ENCODE measurements around the gene FBLN1.
"Not testable (repeated sequence)": the region's sequence is repeated elsewhere in the genome, so short reads cannot be mapped to it uniquely, and the experiment has no call there.

FBLN1 gene

GRCh38 chr22:45528046-45528445, 25.4 kb downstream of the FBLN1 start:
- DNase-seq: no peak

- DNase-seq: no peak
Observed at GRCh38 chr22:45529105-45529504, 26.4 kb downstream of the FBLN1 start.

- DNase-seq: peak; percentile 84
Observed at GRCh38 chr22:45529971-45530575, 27.4 kb downstream of the FBLN1 start.

GRCh38 chr22:45531441-45532234, 29.0 kb downstream of the FBLN1 start:
- DNase-seq: no peak

GRCh38 chr22:45532235-45532631, 29.6 kb downstream of the FBLN1 start:
- DNase-seq: no peak

- no peak for DNase-seq
Observed at GRCh38 chr22:45533703-45534102, 31.0 kb downstream of the FBLN1 start.

GRCh38 chr22:45534339-45535192, 31.9 kb downstream of the FBLN1 start:
- no peak for DNase-seq

- DNase-seq: no peak
Observed at GRCh38 chr22:45535290-45535689, 32.6 kb downstream of the FBLN1 start.

GRCh38 chr22:45535835-45536234, 33.2 kb downstream of the FBLN1 start:
- not testable (repeated sequence) for DNase-seq

- peak; percentile 97 for DNase-seq
Observed at GRCh38 chr22:45537734-45538181, 35.1 kb downstream of the FBLN1 start.

- DNase-seq: peak; percentile 32
Observed at GRCh38 chr22:45538281-45538680, 35.6 kb downstream of the FBLN1 start.

GRCh38 chr22:45540122-45540521, 37.4 kb downstream of the FBLN1 start:
- DNase-seq: no peak

- DNase-seq: no peak
Observed at GRCh38 chr22:45541382-45541979, 38.8 kb downstream of the FBLN1 start.

- no peak for DNase-seq
Observed at GRCh38 chr22:45542001-45542520, 39.4 kb downstream of the FBLN1 start.

GRCh38 chr22:45542736-45543135, 40.1 kb downstream of the FBLN1 start:
- not testable (repeated sequence) for DNase-seq

- DNase-seq: no peak
Observed at GRCh38 chr22:45543243-45543642, 40.6 kb downstream of the FBLN1 start.

- DNase-seq: peak; percentile 14
Observed at GRCh38 chr22:45544588-45545170, 42.0 kb downstream of the FBLN1 start.

- no peak for DNase-seq
Observed at GRCh38 chr22:45546333-45547015, 43.8 kb downstream of the FBLN1 start.

- no peak for DNase-seq
Observed at GRCh38 chr22:45547016-45547345, 44.3 kb downstream of the FBLN1 start.

GRCh38 chr22:45547731-45548130, 45.0 kb downstream of the FBLN1 start:
- no peak for DNase-seq

- DNase-seq: no peak
Observed at GRCh38 chr22:45548247-45548840, 45.7 kb downstream of the FBLN1 start.
